GM18520 (cell line): ENCODE results near the gene RAB11B.
"Not testable (repeated sequence)": the region's sequence is repeated elsewhere in the genome, so short reads cannot be mapped to it uniquely, and the experiment has no call there.

ENCODE experiments used
- ATAC-seq: cut with Tn5 transposase; IDR thresholded peaks from one replicate; pipeline ENCODE4 v1.9.1; 2021; ENCODE audit not compliant: unreplicated experiment

RAB11B gene

GRCh38 chr19:8425331-8425730, 35.2 kb downstream of the RAB11B start:
- not testable (repeated sequence) for ATAC-seq

GRCh38 chr19:8426283-8426682, 36.1 kb downstream of the RAB11B start:
- no peak for ATAC-seq

- ATAC-seq: no peak
Observed at GRCh38 chr19:8429044-8429443, 38.9 kb downstream of the RAB11B start.

GRCh38 chr19:8429826-8430225, 39.7 kb downstream of the RAB11B start:
- ATAC-seq: no peak

- ATAC-seq: no peak
Observed at GRCh38 chr19:8430650-8431049, 40.5 kb downstream of the RAB11B start.

GRCh38 chr19:8438236-8438635, 48.1 kb downstream of the RAB11B start:
- no peak for ATAC-seq

GRCh38 chr19:8441725-8442544, 51.8 kb downstream of the RAB11B start:
- no peak for ATAC-seq

GRCh38 chr19:8444140-8444676, 54.0 kb downstream of the RAB11B start:
- ATAC-seq: not testable (repeated sequence)

- ATAC-seq: peak; percentile 81
Observed at GRCh38 chr19:8444677-8445487, 54.7 kb downstream of the RAB11B start, which contains the start of gene HNRNPM. TSS of gene HNRNPM (plus strand) at chr19:8444975. CDS start at chr19:8444999, 24 bp downstream.

- peak; percentile 15 for ATAC-seq
Observed at GRCh38 chr19:8445488-8446001, 55.4 kb downstream of the RAB11B start.

GRCh38 chr19:8446061-8446709, 56.0 kb downstream of the RAB11B start:
- no peak for ATAC-seq

GRCh38 chr19:8449830-8450229, 59.7 kb downstream of the RAB11B start:
- ATAC-seq: no peak

- ATAC-seq: no peak
Observed at GRCh38 chr19:8451377-8451776, 61.2 kb downstream of the RAB11B start.

GRCh38 chr19:8451885-8452284, 61.7 kb downstream of the RAB11B start:
- no peak for ATAC-seq

- no peak for ATAC-seq
Observed at GRCh38 chr19:8452446-8453123, 62.4 kb downstream of the RAB11B start.

- ATAC-seq: no peak
Observed at GRCh38 chr19:8453616-8454015, 63.5 kb downstream of the RAB11B start.
